ENCODE data around the gene EPHB6. TPM values are rescaled to one million over a fixed set of nuclear protein-coding genes. Genes with fewer than 3 reads are reported as not detected.
A peak's percentile ranks its signal among the peaks of the same experiment; 100 is the strongest.

EPHB6 gene, protein sequence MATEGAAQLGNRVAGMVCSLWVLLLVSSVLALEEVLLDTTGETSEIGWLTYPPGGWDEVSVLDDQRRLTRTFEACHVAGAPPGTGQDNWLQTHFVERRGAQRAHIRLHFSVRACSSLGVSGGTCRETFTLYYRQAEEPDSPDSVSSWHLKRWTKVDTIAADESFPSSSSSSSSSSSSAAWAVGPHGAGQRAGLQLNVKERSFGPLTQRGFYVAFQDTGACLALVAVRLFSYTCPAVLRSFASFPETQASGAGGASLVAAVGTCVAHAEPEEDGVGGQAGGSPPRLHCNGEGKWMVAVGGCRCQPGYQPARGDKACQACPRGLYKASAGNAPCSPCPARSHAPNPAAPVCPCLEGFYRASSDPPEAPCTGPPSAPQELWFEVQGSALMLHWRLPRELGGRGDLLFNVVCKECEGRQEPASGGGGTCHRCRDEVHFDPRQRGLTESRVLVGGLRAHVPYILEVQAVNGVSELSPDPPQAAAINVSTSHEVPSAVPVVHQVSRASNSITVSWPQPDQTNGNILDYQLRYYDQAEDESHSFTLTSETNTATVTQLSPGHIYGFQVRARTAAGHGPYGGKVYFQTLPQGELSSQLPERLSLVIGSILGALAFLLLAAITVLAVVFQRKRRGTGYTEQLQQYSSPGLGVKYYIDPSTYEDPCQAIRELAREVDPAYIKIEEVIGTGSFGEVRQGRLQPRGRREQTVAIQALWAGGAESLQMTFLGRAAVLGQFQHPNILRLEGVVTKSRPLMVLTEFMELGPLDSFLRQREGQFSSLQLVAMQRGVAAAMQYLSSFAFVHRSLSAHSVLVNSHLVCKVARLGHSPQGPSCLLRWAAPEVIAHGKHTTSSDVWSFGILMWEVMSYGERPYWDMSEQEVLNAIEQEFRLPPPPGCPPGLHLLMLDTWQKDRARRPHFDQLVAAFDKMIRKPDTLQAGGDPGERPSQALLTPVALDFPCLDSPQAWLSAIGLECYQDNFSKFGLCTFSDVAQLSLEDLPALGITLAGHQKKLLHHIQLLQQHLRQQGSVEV
- 0.35 and 2.0 TPM in 2 replicates for total RNA-seq

DNA sequence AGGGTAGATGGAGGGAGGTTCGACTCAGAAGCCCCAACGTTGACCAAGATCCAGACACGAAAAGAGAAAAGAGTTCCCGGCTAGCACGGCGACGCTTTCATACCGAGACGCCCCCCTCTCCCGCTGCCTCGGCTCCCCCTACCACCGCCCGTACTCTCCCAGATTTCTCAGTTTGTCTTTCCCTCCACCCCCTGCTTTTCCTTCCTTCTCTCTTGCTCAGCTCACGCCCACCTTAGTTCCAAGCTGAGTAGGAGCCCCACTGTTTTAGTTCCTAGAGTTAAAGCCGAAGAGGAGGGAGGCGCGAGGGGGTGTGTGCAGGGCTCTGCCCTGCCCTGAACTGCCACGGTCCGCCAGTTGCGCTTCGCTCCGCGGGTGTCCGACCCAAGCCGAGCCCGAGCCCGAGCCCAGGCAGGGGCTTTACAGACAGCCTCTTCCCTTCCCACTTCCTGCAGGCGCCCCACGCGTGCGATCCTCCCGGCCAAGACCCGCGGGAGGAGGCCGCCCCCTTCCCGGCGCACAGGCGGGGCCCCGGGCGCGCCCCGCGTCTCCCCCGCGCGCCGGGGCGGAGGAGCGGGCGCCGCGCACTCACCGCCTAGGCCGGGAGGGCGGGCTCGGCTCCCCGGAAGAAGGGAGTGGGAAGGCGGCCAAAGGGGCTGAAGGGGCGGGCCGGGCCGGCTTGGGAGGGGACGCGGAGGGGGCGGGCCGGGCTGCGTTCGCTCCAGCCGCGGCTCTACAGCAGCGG lies at the start of gene EPHB6:
EPHB6 (plus strand) TSS at position 705 of the 742 bp plus-strand sequence. CDS start 8,152 bp downstream, outside the sequence.
- peak; percentile 5 for DNase-seq (ENCODE audit: low read depth)

DNA sequence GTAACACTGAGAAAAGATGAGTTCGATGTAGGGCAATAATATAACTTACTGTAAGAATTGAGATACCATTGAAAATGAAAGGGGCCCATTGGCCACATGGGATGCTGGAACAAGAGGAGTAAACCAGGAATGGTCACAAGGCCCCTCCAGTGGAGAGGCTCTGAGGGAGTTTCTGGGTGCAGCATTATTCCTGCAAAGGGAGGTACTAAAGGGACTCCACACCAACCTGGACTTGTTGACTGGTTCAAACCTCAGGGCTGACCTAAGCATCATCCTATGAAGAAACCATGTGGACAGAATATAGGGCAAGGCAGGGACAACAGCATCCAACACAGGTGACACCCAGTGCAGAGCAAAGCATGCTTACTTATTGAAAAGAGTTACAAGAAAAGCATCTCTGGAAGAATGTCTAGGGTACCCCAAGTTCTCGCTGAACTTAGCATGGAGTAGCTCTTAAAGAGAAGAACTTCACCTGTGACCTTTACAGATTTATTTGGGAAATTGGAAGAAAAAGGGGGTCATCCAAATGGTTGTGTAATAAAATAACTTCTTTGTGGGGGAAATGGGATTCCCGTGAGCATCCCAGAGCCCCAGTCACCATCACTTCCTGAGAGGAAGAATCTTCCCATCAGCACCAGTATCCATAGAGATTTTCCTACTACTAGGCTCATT lies 49.4 kb upstream of the EPHB6 start:
- no peak for DNase-seq (ENCODE audit: low read depth)

DNA sequence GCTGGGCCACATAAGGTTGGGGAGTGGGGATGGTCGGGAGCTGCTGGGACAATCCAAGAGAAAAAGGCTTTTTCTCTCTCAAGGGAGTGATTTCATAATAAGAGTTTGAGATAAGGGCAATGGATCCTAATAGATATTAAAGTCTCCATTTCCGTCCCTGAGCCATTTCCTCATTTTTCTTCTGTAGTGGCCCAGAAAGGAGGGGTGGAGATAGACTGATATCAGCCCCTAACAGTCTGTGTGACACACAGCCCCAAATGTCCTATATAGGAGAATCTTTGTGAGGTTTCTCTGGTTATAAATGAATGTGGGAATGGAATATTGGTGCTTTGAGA lies 48.9 kb upstream of the EPHB6 start:
- DNase-seq (ENCODE audit: low read depth), result no peak

DNA sequence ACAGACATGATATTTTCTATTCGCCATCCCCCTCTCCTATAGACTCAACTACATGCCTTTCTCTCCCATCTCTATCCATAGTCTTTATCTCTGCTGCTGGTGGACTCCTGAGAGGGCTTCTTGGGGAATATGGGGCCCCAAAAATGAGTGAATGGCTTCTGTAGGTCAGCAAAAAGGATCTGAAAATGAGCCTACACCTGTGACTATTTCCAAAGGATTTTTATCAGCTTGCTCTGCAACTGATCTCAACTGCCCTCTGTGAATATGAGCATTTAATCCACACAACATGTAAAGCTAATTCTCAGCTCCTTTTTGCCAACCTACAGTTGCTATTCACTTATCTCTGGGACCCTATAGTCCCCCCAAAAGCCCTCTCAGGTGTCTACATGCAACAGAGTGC lies 47.9 kb upstream of the EPHB6 start:
- DNase-seq (ENCODE audit: low read depth), result no peak

DNA sequence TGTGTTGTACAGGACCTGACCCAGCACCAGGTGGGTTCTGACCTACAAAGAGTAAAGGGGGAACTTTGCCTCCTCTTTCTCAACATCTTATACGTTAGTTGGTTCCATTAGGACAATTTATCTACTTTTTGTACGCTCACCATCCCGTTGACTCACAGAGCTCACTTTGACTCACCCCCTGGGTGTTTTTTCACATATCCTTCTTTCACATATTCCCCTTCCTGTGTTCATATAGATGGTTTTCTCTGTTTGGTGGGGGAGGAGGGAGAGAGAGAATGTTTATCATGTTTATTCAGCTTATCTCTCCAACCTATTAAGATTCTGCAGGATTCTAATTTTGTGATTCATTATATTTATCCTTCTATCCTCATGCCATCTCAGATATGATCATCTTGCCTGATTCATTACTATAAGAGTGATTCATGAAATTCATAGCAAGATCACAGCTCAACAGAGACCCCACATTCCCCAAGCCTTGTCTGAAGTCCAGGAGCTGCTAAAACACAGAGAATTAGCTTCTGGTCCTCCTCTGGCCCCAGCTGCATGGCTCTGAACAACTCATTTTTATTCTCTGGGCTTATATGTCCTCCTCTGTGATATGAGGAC lies 46.9 kb upstream of the EPHB6 start:
- no peak for DNase-seq (ENCODE audit: low read depth)

DNA sequence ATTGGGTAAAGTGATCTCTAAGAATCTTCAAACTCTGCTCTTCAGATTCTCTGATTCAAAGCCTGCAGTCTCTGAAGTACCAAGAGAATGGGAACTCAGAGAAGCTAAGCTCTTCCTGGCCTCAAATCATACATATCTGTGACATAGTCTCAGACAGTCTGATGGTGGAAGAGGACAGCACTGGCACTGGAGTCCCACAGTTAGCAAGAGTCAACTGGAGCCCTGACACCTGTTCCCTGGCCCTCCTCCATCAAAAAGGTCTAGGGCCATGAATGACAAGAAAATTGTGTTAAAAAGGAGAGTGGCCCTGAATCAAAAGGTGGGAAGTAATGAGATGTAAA lies 46.4 kb upstream of the EPHB6 start:
- no peak for DNase-seq (ENCODE audit: low read depth)

DNA sequence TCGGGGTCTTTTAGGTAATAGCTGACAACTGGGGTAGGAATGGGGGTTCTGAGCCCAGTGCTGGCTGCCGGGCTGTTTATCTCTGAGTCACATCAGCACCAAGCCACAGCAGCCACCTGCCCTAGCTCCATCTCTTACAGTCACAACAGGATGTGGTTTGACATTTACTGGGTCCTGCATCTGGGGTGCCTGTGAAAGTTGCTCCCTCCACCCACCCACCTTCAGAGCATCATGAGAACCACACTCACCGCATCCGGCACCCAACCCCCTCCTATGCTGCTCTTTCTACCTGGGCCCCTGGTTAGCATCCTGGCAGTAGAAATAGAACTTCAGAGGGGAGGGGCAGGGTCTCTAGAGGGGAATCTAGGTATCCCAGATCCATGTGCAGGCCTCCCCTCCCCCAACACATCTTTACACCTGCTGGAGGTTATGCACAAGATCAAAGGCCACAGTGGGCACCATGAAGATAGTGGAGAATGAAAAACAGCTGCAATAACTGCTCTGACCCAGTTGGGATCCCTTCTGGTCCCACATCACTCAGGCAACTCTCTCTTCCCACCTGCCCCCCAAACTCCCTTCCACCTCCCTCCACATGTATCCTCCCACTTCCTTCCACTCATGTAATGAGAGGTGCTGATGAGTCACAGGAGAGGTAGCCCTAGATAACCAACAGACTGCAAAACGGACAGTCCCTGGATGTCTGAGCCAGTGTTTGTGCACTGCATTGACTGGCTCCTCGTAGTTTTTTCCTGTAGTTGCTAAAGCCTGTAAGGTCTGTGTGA lies 45.9 kb upstream of the EPHB6 start:
- peak; percentile 12 for DNase-seq (ENCODE audit: low read depth)

DNA sequence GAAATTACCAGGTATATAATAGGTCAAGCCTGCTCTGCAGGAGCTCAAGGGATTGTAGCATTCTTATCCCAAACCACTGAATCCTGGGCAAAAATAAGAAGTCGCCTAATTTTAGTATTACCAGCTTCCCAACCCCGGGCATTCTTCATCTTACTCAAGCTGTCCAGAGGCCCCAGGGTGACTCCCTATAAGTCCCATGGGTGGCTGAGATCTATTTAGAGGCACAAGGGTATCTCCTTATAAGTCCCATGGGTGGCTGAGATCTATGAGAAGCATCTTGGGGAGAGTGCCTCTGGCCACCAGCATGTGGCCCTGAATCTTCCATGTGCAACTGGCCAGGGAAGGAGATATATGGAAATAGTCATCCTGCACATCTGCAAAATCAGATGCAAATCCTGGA lies 45.2 kb upstream of the EPHB6 start:
- no peak for DNase-seq (ENCODE audit: low read depth)

DNA sequence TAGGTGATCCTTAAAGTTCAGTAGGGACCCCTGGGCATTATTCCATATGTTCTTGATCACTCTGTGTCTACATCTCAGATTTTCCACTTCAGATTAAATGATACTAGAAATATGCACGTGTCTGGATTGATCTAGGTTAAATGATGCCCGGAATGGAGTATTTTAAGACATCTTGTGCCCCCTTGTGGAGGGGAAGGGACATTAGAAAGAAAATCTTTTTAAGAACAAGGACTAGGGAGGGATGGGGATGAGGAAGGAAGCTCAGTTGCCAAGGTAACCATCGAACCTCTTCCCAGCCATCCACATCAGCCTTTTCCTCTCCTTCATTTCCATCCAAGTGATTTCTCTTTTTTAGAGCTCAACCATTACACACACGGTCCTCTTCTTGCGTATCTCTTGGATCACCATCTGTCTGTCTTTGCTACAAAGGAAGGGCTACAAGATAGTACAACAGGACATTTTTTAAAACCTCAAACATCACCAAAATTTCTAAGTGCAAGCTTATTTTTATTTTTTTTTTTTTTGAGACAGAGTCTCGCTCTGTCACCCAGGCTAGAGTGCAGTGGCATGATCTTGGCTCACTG lies 43.6 kb upstream of the EPHB6 start:
- DNase-seq (ENCODE audit: low read depth), result peak; percentile 43

DNA sequence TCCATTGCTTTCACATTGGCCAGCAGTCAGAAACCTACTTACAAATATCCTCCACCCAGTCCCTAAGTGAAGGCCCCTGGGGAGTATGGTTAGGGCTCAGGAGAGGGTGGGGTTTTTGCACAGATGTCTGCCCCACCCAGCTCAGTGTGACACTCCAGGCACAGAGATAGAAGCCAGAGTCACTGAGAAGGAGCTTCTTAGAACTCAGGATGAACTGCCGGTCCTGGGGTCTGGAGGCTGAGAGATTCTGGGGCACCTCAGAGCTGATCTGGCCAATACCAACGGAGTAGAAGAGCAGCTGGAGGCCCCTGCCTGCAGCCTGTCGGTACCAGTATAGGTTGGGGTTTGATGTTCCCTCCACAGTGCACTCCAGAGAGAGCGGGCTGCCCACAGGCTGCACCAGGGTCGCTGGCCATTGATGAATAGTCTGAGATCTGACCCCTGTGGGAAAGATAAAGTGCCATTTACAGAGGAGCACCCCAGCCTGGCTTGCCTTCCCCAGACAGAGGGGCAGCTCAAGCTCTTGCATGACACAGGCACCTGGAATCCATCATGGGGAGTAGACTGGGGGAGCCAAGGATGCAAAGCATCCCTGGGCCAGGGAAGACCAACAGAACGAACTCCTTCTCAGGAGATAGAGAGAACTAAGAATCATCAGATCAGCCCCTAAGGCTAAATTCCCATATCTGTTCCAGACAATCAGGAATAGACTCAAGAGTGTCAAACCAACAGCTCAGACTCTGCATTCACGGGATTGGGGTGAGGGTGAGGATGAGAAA lies 42.2 kb upstream of the EPHB6 start:
- no peak for DNase-seq (ENCODE audit: low read depth)

DNA sequence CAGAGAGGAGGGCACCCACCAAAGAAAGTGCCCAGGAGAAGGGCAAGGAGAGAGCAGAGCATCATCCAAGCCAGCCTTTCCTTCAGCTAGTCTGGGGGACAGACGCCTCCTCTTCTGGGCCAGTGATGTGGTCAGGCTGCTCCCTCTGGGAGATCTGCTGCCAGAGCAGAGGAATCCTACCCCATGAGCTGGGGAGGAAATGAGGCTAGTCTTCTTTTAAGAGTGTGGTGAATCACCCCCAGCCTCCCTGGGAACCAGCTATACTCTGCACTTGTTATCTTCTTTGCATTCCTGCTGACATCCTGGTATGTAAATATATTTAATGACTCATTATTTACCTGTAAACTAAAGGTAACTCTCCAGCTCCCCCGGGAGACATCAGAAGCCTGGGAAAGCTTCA lies 41.6 kb upstream of the EPHB6 start:
- DNase-seq (ENCODE audit: low read depth), result peak; percentile 22

DNA sequence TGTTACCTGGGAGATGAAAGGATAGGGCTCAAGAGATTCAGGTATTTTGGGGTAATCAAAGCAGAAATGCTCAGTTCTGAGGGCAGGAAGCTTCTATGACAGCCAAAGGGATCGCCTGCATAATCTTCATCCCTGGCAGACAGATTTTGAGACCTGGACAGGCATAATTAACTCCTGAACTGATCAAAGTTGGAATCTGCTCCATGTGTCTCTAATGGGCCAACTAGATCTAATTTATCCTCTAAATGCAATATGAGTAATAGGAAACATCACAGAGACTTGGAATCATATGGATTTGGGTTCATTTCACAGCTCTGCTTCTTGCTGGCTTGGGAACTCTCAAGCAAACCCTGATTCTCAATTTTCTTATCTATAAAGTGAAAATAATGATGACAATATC lies 41.2 kb upstream of the EPHB6 start:
- DNase-seq (ENCODE audit: low read depth), result no peak

DNA sequence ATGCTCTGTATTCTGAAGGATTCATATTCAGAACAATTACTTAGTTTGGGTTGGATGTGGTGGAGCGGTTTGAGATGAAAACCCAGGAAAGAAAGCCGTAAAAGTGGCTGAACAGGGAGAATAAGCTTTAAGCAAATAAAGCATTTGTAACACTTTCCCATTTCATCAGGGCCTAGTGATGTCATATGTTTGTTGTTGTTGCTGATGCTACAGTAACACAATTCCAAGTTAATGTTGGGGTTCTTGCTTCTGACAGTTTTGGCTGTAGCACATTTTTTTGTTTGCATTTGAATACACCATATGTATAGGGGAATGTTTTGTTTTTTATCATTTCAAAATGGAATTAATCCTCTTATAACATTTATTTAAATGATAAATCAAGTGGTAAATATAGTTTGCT lies 40.4 kb upstream of the EPHB6 start:
- DNase-seq (ENCODE audit: low read depth), result no peak

DNA sequence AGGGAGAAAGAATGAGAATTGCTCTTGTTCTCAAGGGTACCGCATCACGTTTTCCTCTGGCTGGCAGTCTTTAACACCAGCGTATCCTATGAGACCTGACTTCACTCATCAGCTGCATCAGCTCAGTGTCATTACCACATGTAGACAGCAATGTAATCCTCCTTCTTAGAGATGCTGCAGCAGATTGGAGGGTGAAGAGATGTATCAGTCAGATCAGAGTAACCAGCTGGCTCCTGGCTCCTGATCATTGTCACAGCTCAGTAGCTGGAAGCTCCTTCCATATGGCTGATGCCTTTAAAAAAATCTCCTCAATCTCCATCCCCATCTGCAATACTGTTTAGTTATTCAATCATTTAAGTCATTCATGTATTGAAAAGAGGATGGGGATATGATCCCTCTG lies 39.7 kb upstream of the EPHB6 start:
- no peak for DNase-seq (ENCODE audit: low read depth)

DNA sequence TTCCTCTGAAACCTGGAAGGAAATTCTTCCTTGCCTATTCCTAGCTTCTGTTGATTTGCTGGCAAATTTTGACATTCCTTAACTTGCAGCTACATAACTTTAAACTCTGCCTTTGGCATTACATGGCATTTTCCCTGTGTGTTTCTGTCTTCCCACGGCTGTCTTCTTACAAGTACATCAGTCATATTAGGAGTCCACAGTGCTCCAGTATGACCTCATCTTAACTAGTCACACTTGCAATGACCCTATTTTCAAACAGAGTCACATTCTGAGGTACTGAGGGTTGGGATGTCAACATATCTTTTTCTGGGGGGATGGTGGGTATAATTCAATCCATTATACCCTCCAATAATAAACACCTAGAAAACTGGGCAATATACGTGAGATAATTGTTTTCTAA lies 37.4 kb upstream of the EPHB6 start:
- DNase-seq (ENCODE audit: low read depth), result no peak

DNA sequence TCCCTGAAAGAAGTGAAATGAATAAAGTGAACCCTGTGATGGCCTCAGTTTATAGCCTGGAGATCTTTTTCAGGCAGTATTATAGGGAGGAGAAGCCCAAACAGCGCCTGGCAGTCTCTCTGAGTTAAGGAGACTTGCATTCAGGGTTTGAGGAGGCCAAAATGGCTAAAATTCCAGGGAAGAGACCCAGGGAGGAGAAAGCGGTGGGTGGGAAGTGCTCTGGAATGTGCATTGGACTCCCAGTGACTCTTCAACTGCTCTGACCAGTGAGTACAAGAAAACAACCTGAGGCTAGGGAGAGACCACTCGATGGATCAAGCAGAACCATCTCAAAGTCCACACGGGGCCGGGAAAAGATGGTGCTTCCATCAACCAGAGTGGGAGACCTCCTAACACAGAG lies 35.3 kb upstream of the EPHB6 start:
- DNase-seq (ENCODE audit: low read depth), result no peak

DNA sequence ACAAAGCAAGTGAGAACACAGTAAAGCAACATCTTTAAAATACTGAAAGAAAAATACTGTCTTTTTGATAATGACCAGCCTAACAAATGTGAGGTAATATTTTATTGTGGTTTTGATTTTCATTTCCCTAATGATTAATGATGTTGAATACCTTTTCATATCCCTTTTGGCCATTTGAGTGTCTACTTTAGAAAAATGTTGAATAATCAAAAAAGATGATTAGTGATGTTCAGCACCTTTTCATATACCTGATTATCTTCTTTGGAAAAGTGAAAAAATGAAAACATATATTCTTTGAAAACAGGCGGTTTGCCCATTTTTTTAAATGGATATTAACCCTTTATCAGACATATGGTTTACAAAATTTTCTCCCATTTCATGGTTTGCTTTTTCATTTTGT lies 32.2 kb upstream of the EPHB6 start:
- DNase-seq (ENCODE audit: low read depth), result no peak

DNA sequence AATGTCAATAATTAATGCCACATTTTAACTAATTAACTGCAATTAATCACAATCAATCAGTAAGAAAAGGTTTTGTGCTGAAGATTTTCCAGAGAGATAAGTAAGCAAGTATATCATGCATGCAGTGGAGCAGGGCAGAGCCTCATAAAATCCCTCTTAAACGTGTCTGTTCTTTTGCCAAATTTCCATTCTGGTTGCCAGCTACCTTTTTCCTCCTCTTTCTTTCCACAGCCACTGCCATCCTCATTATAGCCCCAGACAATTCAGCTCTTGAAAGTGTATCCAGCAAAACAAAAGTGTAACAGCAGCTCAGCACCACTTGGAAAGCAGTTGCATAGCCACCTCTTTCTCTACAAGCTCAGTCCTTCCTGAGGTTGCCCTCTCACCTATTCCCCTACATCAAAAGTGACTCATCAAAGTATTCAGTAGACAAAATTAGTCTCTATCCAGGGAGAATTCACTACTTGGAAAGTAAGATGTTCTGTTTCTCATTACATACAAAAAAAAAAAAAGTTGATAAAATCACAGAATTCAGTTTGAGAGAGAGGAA lies 26.9 kb upstream of the EPHB6 start:
- DNase-seq (ENCODE audit: low read depth), result no peak

DNA sequence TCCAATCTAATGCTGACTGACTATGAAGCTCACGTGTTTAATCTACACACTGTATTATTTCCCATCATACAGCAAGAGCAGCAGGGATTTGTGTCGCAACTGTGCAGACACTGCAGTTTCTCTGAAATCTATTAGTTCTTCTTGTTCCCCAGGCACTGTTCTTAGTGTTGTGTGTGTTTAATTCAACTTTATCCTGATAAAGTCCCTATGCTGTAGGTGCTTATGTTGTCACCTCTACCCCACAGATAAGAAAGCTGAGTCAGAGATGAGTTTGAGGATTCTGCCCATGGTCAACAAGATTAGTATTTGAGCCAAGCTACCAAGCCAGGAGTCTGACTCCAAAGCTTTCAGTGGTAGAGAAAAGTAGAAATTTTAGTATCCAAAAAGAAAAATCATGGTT lies 22.5 kb upstream of the EPHB6 start:
- no peak for DNase-seq (ENCODE audit: low read depth)

Measured in renal cortical epithelial cell (primary cell).